Endothelial cell of umbilical vein (primary cell): ENCODE results near the gene SLC4A2. TPM values are rescaled to one million over a fixed set of nuclear protein-coding genes. Genes with fewer than 3 reads are reported as not detected.

Experiments used
- BruUV-seq: library from RNA; stranded (reverse); fragments of 400-500 nt; replicated peaks from 2 replicates; lab custom pipeline; 2021; lab: Mats Ljungman, UMichigan
- CTCF ChIA-PET: fragments of 300-600, 350-600 bp; sonication (Branson Sonifier 250); formaldehyde crosslinking; loops from one replicate; lab custom pipeline; 2021; ENCODE audit warnings: antibody characterized with exemption, inconsistent platforms; lab: Charles Lee
- POLR2A ChIA-PET: fragments of 300-600, 350-600 bp; sonication (Branson Sonifier 250); formaldehyde crosslinking; loops from one replicate; lab custom pipeline; 2021; ENCODE audit warnings: antibody characterized with exemption, inconsistent platforms; lab: Charles Lee
- DNase-seq: peaks from one replicate; pipeline ENCODE4 v3.0.0-alpha.2; 2011; ENCODE audit warnings: low read depth, low spot score
- FAIRE-seq: peaks from 2 replicates; lab custom pipeline; 2011; peaks lifted over from hg19 to GRCh38; lab: Jason Lieb, UNC
- H2AFZ ChIP-seq: 2 replicates; pipeline ENCODE4 v1.6.0; 2012; ENCODE audit warnings: low read depth, low read length, control low read depth, inconsistent platforms
- H3K27ac ChIP-seq: 2 replicates; pipeline ENCODE4 v1.5.1; 2011; ENCODE audit warnings: low read depth, mild to moderate bottlenecking, control low read depth, low read length, moderate library complexity; ENCODE audit not compliant: insufficient read depth
- H3K27me3 ChIP-seq, 2 experiments: 2 replicates each; pipeline versions ENCODE4 v1.6.0 to v1.6.1; 2011; ENCODE audit warnings: low read length in 2 of 2, mixed read lengths in 1 of 2; ENCODE audit not compliant: control insufficient read depth in 2 of 2, insufficient read depth in 2 of 2
- H3K36me3 ChIP-seq, 2 experiments: 2 replicates in 1 of 2; 3 replicates in 1 of 2; pipeline ENCODE4 v1.5.1; 2011; ENCODE audit warnings: low read length in 2 of 2, mild to moderate bottlenecking in 1 of 2, moderate library complexity in 1 of 2; ENCODE audit not compliant: control insufficient read depth in 2 of 2, insufficient read depth in 2 of 2; ENCODE audit errors: extremely low read depth in 1 of 2
- H3K4me1 ChIP-seq: 3 replicates; pipeline ENCODE4 v1.5.1; 2011; ENCODE audit warnings: mild to moderate bottlenecking, low read length; ENCODE audit not compliant: control insufficient read depth, insufficient read depth; ENCODE audit errors: extremely low read depth
- H3K4me2 ChIP-seq: 2 replicates; pipeline ENCODE4 v1.6.1; 2011; ENCODE audit warnings: low read length, control low read depth, mixed read lengths; ENCODE audit not compliant: insufficient read depth
- H3K4me3 ChIP-seq, 3 experiments: fragments of 200-600 bp in 1 of 3; sonication (generic), shearing (Covaris generic) in 1 of 3; replicated peaks in 1 of 3; 2 replicates each; pipeline ENCODE4 v1.5.1; 2011 to 2016; ENCODE audit warnings: control low read depth in 3 of 3, low read length in 3 of 3, mild to moderate bottlenecking in 2 of 3, inconsistent platforms in 1 of 3, low read depth in 1 of 3, moderate library complexity in 1 of 3; ENCODE audit not compliant: insufficient read depth in 1 of 3
- H3K79me2 ChIP-seq: 2 replicates; pipeline ENCODE4 v1.6.0; 2012; ENCODE audit warnings: low read length, inconsistent platforms; ENCODE audit not compliant: control insufficient read depth, insufficient read depth
- H3K9ac ChIP-seq: replicated peaks from 2 replicates; pipeline ENCODE3; 2011; ENCODE audit warnings: low read length, control low read depth; ENCODE audit not compliant: insufficient read depth; ENCODE audit errors: extremely low read depth
- H3K9me1 ChIP-seq: replicated peaks from 3 replicates; pipeline ENCODE4 v1.6.0; 2011; ENCODE audit warnings: mild to moderate bottlenecking, low read length; ENCODE audit not compliant: control insufficient read depth, insufficient read depth; ENCODE audit errors: extremely low read depth
- H3K9me3 ChIP-seq: replicated peaks from 2 replicates; pipeline ENCODE4 v1.5.1; 2012; ENCODE audit warnings: low read length, inconsistent platforms; ENCODE audit not compliant: control insufficient read depth, insufficient read depth
- H4K20me1 ChIP-seq: replicated peaks from 2 replicates; pipeline ENCODE3; 2011; ENCODE audit warnings: mild to moderate bottlenecking, low read length; ENCODE audit not compliant: control insufficient read depth, insufficient read depth; ENCODE audit errors: extremely low read depth
- CTCF ChIP-seq, 2 donors: IDR thresholded peaks; 1 replicate in 1 of 2; 2 replicates in 1 of 2; pipeline ENCODE4 v1.5.1; 2011; ENCODE audit warnings: low read length in 2 of 2, mild to moderate bottlenecking in 2 of 2, moderate library complexity in 2 of 2, control low read depth in 1 of 2, inconsistent platforms in 1 of 2, low read depth in 1 of 2; ENCODE audit not compliant: insufficient read depth in 1 of 2; ENCODE audit errors: extremely low read depth in 1 of 2
- EZH2 ChIP-seq: IDR thresholded peaks from 2 replicates; pipeline ENCODE4 v1.6.1; 2012; ENCODE audit warnings: borderline replicate concordance, low read depth, mild to moderate bottlenecking, moderate library complexity, low read length, inconsistent platforms; ENCODE audit not compliant: severe bottlenecking
- FOS ChIP-seq: IDR thresholded peaks from 2 replicates; pipeline ENCODE4 v1.6.1; 2011; ENCODE audit warnings: mild to moderate bottlenecking, low read length, moderate library complexity, borderline replicate concordance; ENCODE audit not compliant: insufficient read depth
- GATA2 ChIP-seq: IDR thresholded peaks from 2 replicates; pipeline ENCODE4 v1.7.0; 2011; ENCODE audit warnings: low read depth, mild to moderate bottlenecking, moderate library complexity, mixed read lengths, low read length; ENCODE audit not compliant: insufficient read length, insufficient read depth
- JUN ChIP-seq: IDR thresholded peaks from 2 replicates; pipeline ENCODE4 v1.6.1; 2011; ENCODE audit warnings: borderline replicate concordance, low read depth; ENCODE audit not compliant: insufficient read length, insufficient read depth
- MAX ChIP-seq: IDR thresholded peaks from 2 replicates; pipeline ENCODE4 v1.6.1; 2011; ENCODE audit not compliant: insufficient read depth, insufficient read length
- MYC ChIP-seq: IDR thresholded peaks from one replicate; pipeline ENCODE4 v1.6.1; 2011; ENCODE audit warnings: mild to moderate bottlenecking, low read depth, low read length
- POLR2A ChIP-seq: IDR thresholded peaks from 2 replicates; pipeline ENCODE4 v1.6.1; 2012; ENCODE audit warnings: low read depth, mild to moderate bottlenecking, control low read depth, low read length
- POLR2AphosphoS5 ChIP-seq: IDR thresholded peaks from 2 replicates; pipeline ENCODE4 v1.6.1; 2012; ENCODE audit warnings: low read depth, mild to moderate bottlenecking, control low read depth, low read length, moderate library complexity; ENCODE audit not compliant: insufficient read depth
- dilution Hi-C: fragments of 300-500 bp; cut with MboI; formaldehyde crosslinking; loops from one replicate; pipeline ENCODE4 v1.15.0; 2019; ENCODE audit warnings: low sequenced_read_pairs; ENCODE audit not compliant: extremely low pct_ligation_motif_present
- intact Hi-C: fragments of 100-400 bp; cut with micrococcal nuclease; formaldehyde crosslinking; loops from one replicate; pipeline ENCODE4 v1.10.0; 2022
- polyA plus RNA-seq, 4 experiments: library from polyadenylated mRNA; depleted of rRNA in 3 of 4; stranded (reverse) in 3 of 4; unstranded in 1 of 4; fragments of >200 nt; gene quantifications; 2 replicates each; pipeline versions ENCODE4 v1.2.1 to v1.2.3, GENCODE V29; 2011 to 2012; ENCODE audit warnings: missing spikeins in 1 of 4
- total RNA-seq: library from RNA; stranded (reverse); gene quantifications from 2 replicates; pipeline ENCODE4 v1.2.3, GENCODE V29; 2021

The SLC4A2 gene
- total and polyA plus RNA-seq, 2 donors (not counting 3 experiments of a cell fraction or from before 2014, with no cell fraction given), result 108 to 172 TPM

GRCh38 chr7:151061213-151062110 lies 2.1 kb downstream of the SLC4A2 start:
- no peaks in the 10 kb centered on the region for H3K9me1 ChIP-seq
- dilution Hi-C loops (no loop called here), intact Hi-C loops (loop anchor here (1.0 kb wide), 1 partner anchor 50 kb away; no protein-coding TSS in a partner anchor)
- TF ChIP-seq GATA2, result no peak
- no peak for TF ChIP-seq MAX
- no peaks in the 10 kb centered on the region for H4K20me1 ChIP-seq
- H3K4me2 ChIP-seq, result peak overlapping the region; percentile 20
- DNase-seq (no peak), FAIRE-seq (no peak)
- peaks cover 3 to 25% of the 10 kb centered on the region in 2 experiments for H3K36me3 ChIP-seq
- peaks cover 29% of the 10 kb centered on the region for H3K4me1 ChIP-seq
- H3K79me2 ChIP-seq, result peaks cover 34% of the 10 kb centered on the region
- CTCF ChIA-PET, result interaction anchor here (0.9 to 1.6 kb wide), 6 partner anchors 10 to 51 kb away, joined by 3 to 8 read pairs (median 4); partner anchors contain the start of gene FASTK
- POLR2A ChIA-PET, result interaction anchor here (0.7 kb wide), 1 partner anchor 10 kb away, joined by 7 read pairs; no protein-coding TSS in a partner anchor
- no peaks in the 10 kb centered on the region for H3K27me3 ChIP-seq
- no peak overlapping the region for H3K9ac ChIP-seq
- H2AFZ ChIP-seq, result no peak overlapping the region
- no TSS peak for BruUV-seq
- no peak overlapping the region for H3K27ac ChIP-seq
- no peaks in the 10 kb centered on the region for H3K9me3 ChIP-seq
- H3K4me3 ChIP-seq, result peak overlapping the region in 1 of 3 experiments; percentile 66

- Histone ChIP-seq H3K4me3 (no peak overlapping the region), H2AFZ (no peak overlapping the region), H3K4me2 (no peak overlapping the region), H4K20me1 (no peaks in the 10 kb centered on the region), H3K27me3 (no peaks in the 10 kb centered on the region), H3K9me1 (no peaks in the 10 kb centered on the region), H3K9ac (no peak overlapping the region), H3K4me1 (peaks cover 27% of the 10 kb centered on the region), H3K36me3 (peaks cover 6 to 28% of the 10 kb centered on the region in 2 experiments), H3K79me2 (peaks cover 34% of the 10 kb centered on the region), H3K27ac (no peak overlapping the region), H3K9me3 (no peaks in the 10 kb centered on the region)
- TF ChIP-seq MYC (no peak), POLR2AphosphoS5 (no peak), JUN (no peak), GATA2 (no peak), FOS (no peak), CTCF (IDR thresholded peaks at IDR 0.05; ENCODE audit: extremely low read depth in 1 of 2, insufficient read depth in 1 of 2, low read depth in 1 of 2, low read length in 2 of 2) (no peak), POLR2A (no peak), EZH2 (no peak), MAX (no peak)
- ChIA-PET POLR2A (no interaction called here), CTCF (interaction anchor here (1.3 kb wide), 1 partner anchor 11 kb away, joined by 4 read pairs; no protein-coding TSS in a partner anchor)
- no TSS peak for BruUV-seq
- FAIRE-seq (no peak), DNase-seq (no peak)
- dilution Hi-C loops, result no loop called here
- intact Hi-C loops, result no loop called here
These were observed 2.7 kb downstream of the SLC4A2 start for GRCh38 chr7:151062111-151062398.
